ENCODE results near the gene TMCO6. TPM values are rescaled to one million over a fixed set of nuclear protein-coding genes. Genes with fewer than 3 reads are reported as not detected.

TMCO6 gene
- total and polyA plus RNA-seq, 9 of the 15 experiments (the other 6 are each of a cell fraction or from before 2014, with no cell fraction given): 3.4 to 46.4 (median 16.7) TPM

DNA sequence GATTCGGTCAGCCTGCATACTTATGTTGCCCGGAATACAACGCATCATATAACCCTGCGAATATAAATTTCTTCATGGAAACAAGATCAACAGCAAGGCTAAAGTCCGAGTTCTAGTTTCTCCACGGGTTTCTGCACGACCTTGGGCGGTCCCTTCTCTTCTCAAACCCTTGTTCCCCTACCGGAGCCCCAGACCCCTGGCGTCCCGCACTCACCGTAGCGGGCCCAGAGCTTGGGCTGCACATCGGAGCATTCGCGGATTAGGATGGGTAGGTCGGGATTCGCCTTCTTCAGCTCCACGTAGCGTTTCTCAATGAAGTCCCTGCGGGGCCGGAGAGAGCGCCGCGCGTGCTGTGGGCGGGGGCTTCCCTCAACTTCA lies 7.8 kb downstream of the TMCO6 start (continued):
- TF ChIP-seq, protein P1, sequence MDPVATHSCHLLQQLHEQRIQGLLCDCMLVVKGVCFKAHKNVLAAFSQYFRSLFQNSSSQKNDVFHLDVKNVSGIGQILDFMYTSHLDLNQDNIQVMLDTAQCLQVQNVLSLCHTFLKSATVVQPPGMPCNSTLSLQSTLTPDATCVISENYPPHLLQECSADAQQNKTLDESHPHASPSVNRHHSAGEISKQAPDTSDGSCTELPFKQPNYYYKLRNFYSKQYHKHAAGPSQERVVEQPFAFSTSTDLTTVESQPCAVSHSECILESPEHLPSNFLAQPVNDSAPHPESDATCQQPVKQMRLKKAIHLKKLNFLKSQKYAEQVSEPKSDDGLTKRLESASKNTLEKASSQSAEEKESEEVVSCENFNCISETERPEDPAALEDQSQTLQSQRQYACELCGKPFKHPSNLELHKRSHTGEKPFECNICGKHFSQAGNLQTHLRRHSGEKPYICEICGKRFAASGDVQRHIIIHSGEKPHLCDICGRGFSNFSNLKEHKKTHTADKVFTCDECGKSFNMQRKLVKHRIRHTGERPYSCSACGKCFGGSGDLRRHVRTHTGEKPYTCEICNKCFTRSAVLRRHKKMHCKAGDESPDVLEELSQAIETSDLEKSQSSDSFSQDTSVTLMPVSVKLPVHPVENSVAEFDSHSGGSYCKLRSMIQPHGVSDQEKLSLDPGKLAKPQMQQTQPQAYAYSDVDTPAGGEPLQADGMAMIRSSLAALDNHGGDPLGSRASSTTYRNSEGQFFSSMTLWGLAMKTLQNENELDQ (CRISPR knock-in tag; IDR thresholded peaks at IDR 0.05; ENCODE audit: borderline replicate concordance): no peak
- TF ChIP-seq, protein P2, sequence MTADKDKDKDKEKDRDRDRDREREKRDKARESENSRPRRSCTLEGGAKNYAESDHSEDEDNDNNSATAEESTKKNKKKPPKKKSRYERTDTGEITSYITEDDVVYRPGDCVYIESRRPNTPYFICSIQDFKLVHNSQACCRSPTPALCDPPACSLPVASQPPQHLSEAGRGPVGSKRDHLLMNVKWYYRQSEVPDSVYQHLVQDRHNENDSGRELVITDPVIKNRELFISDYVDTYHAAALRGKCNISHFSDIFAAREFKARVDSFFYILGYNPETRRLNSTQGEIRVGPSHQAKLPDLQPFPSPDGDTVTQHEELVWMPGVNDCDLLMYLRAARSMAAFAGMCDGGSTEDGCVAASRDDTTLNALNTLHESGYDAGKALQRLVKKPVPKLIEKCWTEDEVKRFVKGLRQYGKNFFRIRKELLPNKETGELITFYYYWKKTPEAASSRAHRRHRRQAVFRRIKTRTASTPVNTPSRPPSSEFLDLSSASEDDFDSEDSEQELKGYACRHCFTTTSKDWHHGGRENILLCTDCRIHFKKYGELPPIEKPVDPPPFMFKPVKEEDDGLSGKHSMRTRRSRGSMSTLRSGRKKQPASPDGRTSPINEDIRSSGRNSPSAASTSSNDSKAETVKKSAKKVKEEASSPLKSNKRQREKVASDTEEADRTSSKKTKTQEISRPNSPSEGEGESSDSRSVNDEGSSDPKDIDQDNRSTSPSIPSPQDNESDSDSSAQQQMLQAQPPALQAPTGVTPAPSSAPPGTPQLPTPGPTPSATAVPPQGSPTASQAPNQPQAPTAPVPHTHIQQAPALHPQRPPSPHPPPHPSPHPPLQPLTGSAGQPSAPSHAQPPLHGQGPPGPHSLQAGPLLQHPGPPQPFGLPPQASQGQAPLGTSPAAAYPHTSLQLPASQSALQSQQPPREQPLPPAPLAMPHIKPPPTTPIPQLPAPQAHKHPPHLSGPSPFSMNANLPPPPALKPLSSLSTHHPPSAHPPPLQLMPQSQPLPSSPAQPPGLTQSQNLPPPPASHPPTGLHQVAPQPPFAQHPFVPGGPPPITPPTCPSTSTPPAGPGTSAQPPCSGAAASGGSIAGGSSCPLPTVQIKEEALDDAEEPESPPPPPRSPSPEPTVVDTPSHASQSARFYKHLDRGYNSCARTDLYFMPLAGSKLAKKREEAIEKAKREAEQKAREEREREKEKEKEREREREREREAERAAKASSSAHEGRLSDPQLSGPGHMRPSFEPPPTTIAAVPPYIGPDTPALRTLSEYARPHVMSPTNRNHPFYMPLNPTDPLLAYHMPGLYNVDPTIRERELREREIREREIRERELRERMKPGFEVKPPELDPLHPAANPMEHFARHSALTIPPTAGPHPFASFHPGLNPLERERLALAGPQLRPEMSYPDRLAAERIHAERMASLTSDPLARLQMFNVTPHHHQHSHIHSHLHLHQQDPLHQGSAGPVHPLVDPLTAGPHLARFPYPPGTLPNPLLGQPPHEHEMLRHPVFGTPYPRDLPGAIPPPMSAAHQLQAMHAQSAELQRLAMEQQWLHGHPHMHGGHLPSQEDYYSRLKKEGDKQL (CRISPR knock-in tag; IDR thresholded peaks at IDR 0.05; ENCODE audit: borderline replicate concordance): no peak
- TF ChIP-seq PHF20 (IDR thresholded peaks at IDR 0.05; ENCODE audit: partially characterized antibody) (peak; percentile 10), ZNF263 (CRISPR knock-in tag; IDR thresholded peaks at IDR 0.05; ENCODE audit: borderline replicate concordance) (peak; percentile 37; the same call in 1 of the 2 replicates), CHCHD3 (CRISPR knock-in tag; IDR thresholded peaks at IDR 0.05) (no peak), PHF21A (IDR thresholded peaks at IDR 0.05; ENCODE audit: borderline replicate concordance, low read depth) (no peak), SRSF1 (IDR thresholded peaks at IDR 0.05; ENCODE audit: low read depth, low read length) (no peak), FOXA1 (IDR thresholded peaks at IDR 0.05; ENCODE audit: borderline replicate concordance) (no peak), SETDB1 (IDR thresholded peaks at IDR 0.05; ENCODE audit: low read length) (no peak), ZBTB8A (IDR thresholded peaks at IDR 0.05; ENCODE audit: partially characterized antibody) (no peak), ATF1 (CRISPR knock-in tag; IDR thresholded peaks at IDR 0.05) (no peak), ATF1 (tag; IDR thresholded peaks at IDR 0.05) (no peak), ZNF232 (CRISPR knock-in tag; IDR thresholded peaks at IDR 0.05) (no peak), ZNF395 (CRISPR knock-in tag; IDR thresholded peaks at IDR 0.05) (no peak), FOXM1 (IDR thresholded peaks at IDR 0.05; ENCODE audit: low read depth) (no peak), FOXM1 (CRISPR knock-in tag; IDR thresholded peaks at IDR 0.05; ENCODE audit: low read depth) (peak; percentile 51; the same call in 1 of the 2 replicates), ZNF24 (IDR thresholded peaks at IDR 0.05) (no peak), PPARD (CRISPR knock-in tag; IDR thresholded peaks at IDR 0.05) (no peak), SREBF2 (CRISPR knock-in tag; IDR thresholded peaks at IDR 0.05) (no peak), BCOR (IDR thresholded peaks at IDR 0.05) (no peak)
- TF ChIP-seq, protein P3, sequence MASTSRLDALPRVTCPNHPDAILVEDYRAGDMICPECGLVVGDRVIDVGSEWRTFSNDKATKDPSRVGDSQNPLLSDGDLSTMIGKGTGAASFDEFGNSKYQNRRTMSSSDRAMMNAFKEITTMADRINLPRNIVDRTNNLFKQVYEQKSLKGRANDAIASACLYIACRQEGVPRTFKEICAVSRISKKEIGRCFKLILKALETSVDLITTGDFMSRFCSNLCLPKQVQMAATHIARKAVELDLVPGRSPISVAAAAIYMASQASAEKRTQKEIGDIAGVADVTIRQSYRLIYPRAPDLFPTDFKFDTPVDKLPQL (IDR thresholded peaks at IDR 0.05; ENCODE audit: extremely low read depth, insufficient read length): no peak

All from K562 (cell line).